Tibial nerve (tissue), 4 donors: ENCODE measurements around the gene ACTA1. TPM values are rescaled to one million over a fixed set of nuclear protein-coding genes. Genes with fewer than 3 reads are reported as not detected.

ENCODE experiments used
- DNase-seq, 2 donors: peaks; one replicate each; pipeline ENCODE4 v3.0.0-alpha.2; 2019; ENCODE audit warnings: low spot score in 2 of 2
- H3K27ac ChIP-seq, 4 donors: fragments of 200-600 bp; sonication (generic) in 3 of 4; one replicate each; pipeline ENCODE4 v1.5.1; 2017 to 2019; ENCODE audit warnings: mild to moderate bottlenecking in 1 of 4
- H3K27me3 ChIP-seq, 2 donors: fragments of 200-600 bp; sonication (generic) in 1 of 2; one replicate each; pipeline versions ENCODE4 v1.5.1 to v1.6.0; 2017 to 2019
- H3K36me3 ChIP-seq, 3 donors: fragments of 200-600 bp; sonication (generic); one replicate each; pipeline ENCODE4 v1.5.1; 2018 to 2019
- H3K4me1 ChIP-seq, 4 donors: fragments of 200-600 bp; sonication (generic) in 3 of 4; one replicate each; pipeline ENCODE4 v1.5.1; 2017 to 2019
- H3K4me3 ChIP-seq, 4 donors: fragments of 200-600 bp; sonication (generic) in 3 of 4; one replicate each; pipeline ENCODE4 v1.5.1; 2017 to 2019; ENCODE audit warnings: mild to moderate bottlenecking in 1 of 4, moderate library complexity in 1 of 4
- H3K9me3 ChIP-seq, 4 donors: fragments of 200-600 bp; sonication (generic) in 3 of 4; one replicate each; pipeline ENCODE4 v1.5.1; 2017 to 2019
- CTCF ChIP-seq, 5 experiments: fragments of 200-600 bp in 3 of 5; fragments of 450-650 bp in 2 of 5; sonication (generic) in 3 of 5; IDR thresholded peaks; one replicate each; pipeline ENCODE4 v1.5.1; 2016 to 2019; ENCODE audit warnings: antibody characterized with exemption in 5 of 5, mild to moderate bottlenecking in 3 of 5, moderate library complexity in 2 of 5
- EP300 ChIP-seq, 2 donors: sonication (generic); formaldehyde crosslinking; IDR thresholded peaks; one replicate each; pipeline ENCODE4 v1.6.1; 2017; ENCODE audit warnings: antibody characterized with exemption in 2 of 2, mild to moderate bottlenecking in 1 of 2
- POLR2A ChIP-seq, 2 donors: fragments of 450-650 bp; IDR thresholded peaks; one replicate each; pipeline ENCODE4 v1.6.1; 2017; ENCODE audit warnings: antibody characterized with exemption in 2 of 2, mild to moderate bottlenecking in 2 of 2, moderate library complexity in 2 of 2
- WGBS, 2 donors: methylation state at CpG; one replicate each; pipeline ENCODE4 v1.1.5; 2018; 5-methylcytosine and 5-hydroxymethylcytosine counted together
- total RNA-seq, 4 donors: library from RNA; depleted of rRNA; stranded (reverse); fragments of >200 nt; gene quantifications; one replicate each; pipeline ENCODE4 v1.1.0, GENCODE V29; 2016

Gene ACTA1
- total RNA-seq, 4 donors from 2014 or later: 0.39 to 1.0 TPM; not detected in 2

- no peak for DNase-seq
- Histone ChIP-seq H3K4me1 (peaks cover 0 to 44% (median 19%) of the 10 kb centered on the region in 4 donors), H3K9me3 (no peaks in the 10 kb centered on the region), H3K27ac (no peak overlapping the region), H3K36me3 (no peaks in the 10 kb centered on the region), H3K4me3 (no peak overlapping the region), H3K27me3 (peaks cover 5 to 72% of the 10 kb centered on the region in 2 donors)
- no peak for TF ChIP-seq CTCF (IDR thresholded peaks at IDR 0.05)
- TF ChIP-seq POLR2A (IDR thresholded peaks at IDR 0.05): no peak
- TF ChIP-seq EP300 (IDR thresholded peaks at IDR 0.05): no peak
- 8 to 12% methylated on average over 12 to 19 of the region's 19 CpGs for WGBS, 2 donors
Observed at GRCh38 chr1:229433364-229434004, 410 bp downstream of the ACTA1 start.

- WGBS, 2 donors: 5% methylated on average over 18 of the region's 37 CpGs; no CpG with 5 or more reads in 1 of the 2 donors
- Histone ChIP-seq H3K36me3 (no peaks in the 10 kb centered on the region), H3K4me1 (peaks cover 0 to 44% (median 19%) of the 10 kb centered on the region in 4 donors), H3K4me3 (no peak overlapping the region), H3K9me3 (no peaks in the 10 kb centered on the region), H3K27me3 (peaks cover 5 to 77% of the 10 kb centered on the region in 2 donors), H3K27ac (no peak overlapping the region)
- TF ChIP-seq EP300 (IDR thresholded peaks at IDR 0.05) (no peak), CTCF (IDR thresholded peaks at IDR 0.05) (no peak), POLR2A (IDR thresholded peaks at IDR 0.05) (no peak)
- no peak for DNase-seq
Observed at GRCh38 chr1:229432905-229433304, 989 bp downstream of the ACTA1 start.

GRCh38 chr1:229432116-229432461 lies 1.8 kb downstream of the ACTA1 start:
- peak overlapping the region in 1 of 4 donors; percentile 13 for H3K4me3 ChIP-seq
- no peaks in the 10 kb centered on the region for H3K36me3 ChIP-seq
- no peak for DNase-seq
- WGBS, 2 donors: 0 to 2% methylated on average over 9 to 36 of the region's 38 CpGs
- peaks cover 5 to 77% of the 10 kb centered on the region in 2 donors for H3K27me3 ChIP-seq
- H3K4me1 ChIP-seq: peaks cover 0 to 44% (median 19%) of the 10 kb centered on the region in 4 donors
- no peaks in the 10 kb centered on the region for H3K9me3 ChIP-seq
- TF ChIP-seq CTCF (IDR thresholded peaks at IDR 0.05) (no peak), EP300 (IDR thresholded peaks at IDR 0.05) (no peak), POLR2A (IDR thresholded peaks at IDR 0.05) (no peak)
- H3K27ac ChIP-seq: no peak overlapping the region

- no peak overlapping the region for H3K27ac ChIP-seq
- peak overlapping the region in 2 of 4 donors; percentile 13 to 22 for H3K4me3 ChIP-seq
- 6 to 8% methylated on average over 27 to 54 of the region's 65 CpGs for WGBS, 2 donors
- TF ChIP-seq EP300 (IDR thresholded peaks at IDR 0.05) (no peak), POLR2A (IDR thresholded peaks at IDR 0.05) (no peak), CTCF (IDR thresholded peaks at IDR 0.05) (no peak)
- peaks cover 0 to 44% (median 19%) of the 10 kb centered on the region in 4 donors for H3K4me1 ChIP-seq
- no peak for DNase-seq
- H3K9me3 ChIP-seq: no peaks in the 10 kb centered on the region
- H3K36me3 ChIP-seq: no peaks in the 10 kb centered on the region
- H3K27me3 ChIP-seq: peaks cover 5 to 77% of the 10 kb centered on the region in 2 donors
Observed at GRCh38 chr1:229431284-229432115, 2.4 kb downstream of the ACTA1 start.

- Histone ChIP-seq H3K4me1 (peaks cover 0 to 44% (median 19%) of the 10 kb centered on the region in 4 donors), H3K9me3 (no peaks in the 10 kb centered on the region), H3K27me3 (peaks cover 5 to 79% of the 10 kb centered on the region in 2 donors), H3K27ac (no peak overlapping the region), H3K36me3 (no peaks in the 10 kb centered on the region), H3K4me3 (peak overlapping the region in 1 of 4 donors; percentile 22)
- WGBS, 2 donors: 4 to 5% methylated on average over 15 to 16 of the region's 16 CpGs
- TF ChIP-seq EP300 (IDR thresholded peaks at IDR 0.05) (no peak), CTCF (IDR thresholded peaks at IDR 0.05) (no peak), POLR2A (IDR thresholded peaks at IDR 0.05) (no peak)
- DNase-seq: peak; percentile 25 to 29
Observed at GRCh38 chr1:229430761-229431283, 3.1 kb downstream of the ACTA1 start.
